Left ventricle myocardium inferior (tissue), 1 donor: ENCODE measurements around the gene ZNF277. TPM values are rescaled to one million over a fixed set of nuclear protein-coding genes. Genes with fewer than 3 reads are reported as not detected.

Source experiments
- DNase-seq: peaks from one replicate; pipeline ENCODE4 v3.0.0-alpha.2; 2020
- H3K27ac ChIP-seq: fragments of 200-600 bp; replicated peaks from 2 replicates; pipeline ENCODE4 v1.8.0; 2021
- H3K27me3 ChIP-seq: fragments of 200-600 bp; 2 replicates; pipeline ENCODE4 v1.8.0; 2021; ENCODE audit warnings: low read depth
- H3K36me3 ChIP-seq: fragments of 200-600 bp; 2 replicates; pipeline ENCODE4 v1.8.0; 2021
- H3K4me1 ChIP-seq: fragments of 200-600 bp; 2 replicates; pipeline ENCODE4 v1.8.0; 2021
- H3K4me3 ChIP-seq: fragments of 200-600 bp; 2 replicates; pipeline ENCODE4 v1.8.0; 2021; ENCODE audit warnings: mild to moderate bottlenecking, moderate library complexity
- H3K9me3 ChIP-seq: fragments of 200-600 bp; replicated peaks from 2 replicates; pipeline ENCODE4 v1.8.0; 2021
- CTCF ChIP-seq: fragments of 200-600 bp; IDR thresholded peaks from 2 replicates; pipeline ENCODE4 v1.8.0; 2021; ENCODE audit warnings: antibody characterized with exemption, mild to moderate bottlenecking, borderline replicate concordance
- intact Hi-C: fragments of 100-400 bp; cut with micrococcal nuclease; formaldehyde crosslinking; loops from one replicate; pipeline ENCODE4 v1.11.0; 2022
- total RNA-seq: library from RNA; stranded (reverse); fragmentation: NEBNext Ultra II Directional; extraction: Animal tissue kit (Norgen Biotek cat#: 25700); gene quantifications from one replicate; pipeline ENCODE4 v1.2.1, GENCODE V29; 2021
- donor health status: DM: no; HTN: yes; CAD: no; lungs with severe emphysema.

Gene ZNF277
- total RNA-seq, 1 donor from 2014 or later, result 14.6 TPM

GRCh38 chr7:112336936-112337576, 130.6 kb downstream of the ZNF277 start:
- H3K27me3 ChIP-seq, result no peaks in the 10 kb centered on the region
- TF ChIP-seq CTCF, result no peak
- intact Hi-C loops, result no loop called here
- H3K4me1 ChIP-seq, result peaks cover 9% of the 10 kb centered on the region
- peaks cover 48% of the 10 kb centered on the region for H3K36me3 ChIP-seq
- no peaks in the 10 kb centered on the region for H3K9me3 ChIP-seq
- DNase-seq, result no peak
- H3K27ac ChIP-seq, result no peak overlapping the region
- H3K4me3 ChIP-seq, result no peak overlapping the region

GRCh38 chr7:112337892-112338291, 131.4 kb downstream of the ZNF277 start:
- intact Hi-C loops, result no loop called here
- Histone ChIP-seq H3K27me3 (no peaks in the 10 kb centered on the region), H3K9me3 (no peaks in the 10 kb centered on the region), H3K4me1 (peaks cover 9% of the 10 kb centered on the region), H3K4me3 (no peak overlapping the region), H3K36me3 (peaks cover 56% of the 10 kb centered on the region), H3K27ac (no peak overlapping the region)
- DNase-seq, result no peak
- no peak for TF ChIP-seq CTCF

- peaks cover 9% of the 10 kb centered on the region for H3K4me1 ChIP-seq
- H3K27me3 ChIP-seq, result no peaks in the 10 kb centered on the region
- DNase-seq, result no peak
- intact Hi-C loops, result no loop called here
- H3K9me3 ChIP-seq, result no peaks in the 10 kb centered on the region
- no peak overlapping the region for H3K4me3 ChIP-seq
- no peak overlapping the region for H3K27ac ChIP-seq
- H3K36me3 ChIP-seq, result peaks cover 65% of the 10 kb centered on the region
- TF ChIP-seq CTCF, result no peak
These were observed 132.3 kb downstream of the ZNF277 start for GRCh38 chr7:112338786-112339185.

GRCh38 chr7:112341464-112341863, 135.0 kb downstream of the ZNF277 start:
- intact Hi-C loops, result no loop called here
- no peaks in the 10 kb centered on the region for H3K9me3 ChIP-seq
- TF ChIP-seq CTCF, result no peak
- no peak overlapping the region for H3K4me3 ChIP-seq
- peaks cover 13% of the 10 kb centered on the region for H3K4me1 ChIP-seq
- H3K27me3 ChIP-seq, result no peaks in the 10 kb centered on the region
- H3K36me3 ChIP-seq, result peaks cover 68% of the 10 kb centered on the region
- H3K27ac ChIP-seq, result no peak overlapping the region
- no peak for DNase-seq

- no peak for DNase-seq
- H3K9me3 ChIP-seq, result no peaks in the 10 kb centered on the region
- H3K27me3 ChIP-seq, result no peaks in the 10 kb centered on the region
- no peak for TF ChIP-seq CTCF
- peak overlapping the region; percentile 22 for H3K27ac ChIP-seq
- intact Hi-C loops, result no loop called here
- peaks cover 14% of the 10 kb centered on the region for H3K4me1 ChIP-seq
- H3K4me3 ChIP-seq, result no peak overlapping the region
- peaks cover 30% of the 10 kb centered on the region for H3K36me3 ChIP-seq
These were observed 140.0 kb downstream of the ZNF277 start for GRCh38 chr7:112346381-112347060.
